Parathyroid adenoma (tissue), 2 donors: ENCODE measurements around the gene PKMYT1.

Experiments
- H2AFZ ChIP-seq: fragments of 300-600 bp; sonication (generic); one replicate; pipeline ENCODE4 v1.7.0; 2017; ENCODE audit warnings: antibody characterized with exemption, mild to moderate bottlenecking
- H3K27ac ChIP-seq: fragments of 300-600 bp; sonication (generic); one replicate; pipeline ENCODE4 v1.7.0; 2017
- H3K27me3 ChIP-seq: fragments of 300-600 bp; sonication (generic); one replicate; pipeline ENCODE4 v1.7.0; 2017; ENCODE audit warnings: low read length; ENCODE audit not compliant: control insufficient read depth, insufficient read depth
- H3K36me3 ChIP-seq: fragments of 300-600 bp; sonication (generic); one replicate; pipeline ENCODE4 v1.7.0; 2017; ENCODE audit warnings: low read length; ENCODE audit not compliant: control insufficient read depth, insufficient read depth
- H3K4me1 ChIP-seq: fragments of 300-600 bp; sonication (generic); one replicate; pipeline ENCODE4 v1.7.0; 2017; ENCODE audit warnings: control low read depth
- H3K4me2 ChIP-seq: fragments of 300-600 bp; sonication (generic); one replicate; pipeline ENCODE4 v1.7.0; 2017; ENCODE audit warnings: low read length
- H3K4me3 ChIP-seq: fragments of 300-600 bp; sonication (generic); one replicate; pipeline ENCODE4 v1.7.0; 2017; ENCODE audit warnings: low read depth, low read length
- H3K79me2 ChIP-seq: fragments of 300-600 bp; sonication (generic); one replicate; pipeline ENCODE4 v1.7.0; 2017; ENCODE audit warnings: control low read depth
- H3K9ac ChIP-seq: fragments of 300-600 bp; sonication (generic); one replicate; pipeline ENCODE4 v1.7.0; 2017; ENCODE audit warnings: mild to moderate bottlenecking
- H3K9me3 ChIP-seq: fragments of 300-600 bp; sonication (generic); one replicate; pipeline ENCODE4 v1.7.0; 2017; ENCODE audit warnings: low read length; ENCODE audit not compliant: control insufficient read depth
- CTCF ChIP-seq: fragments of 300-600 bp; sonication (generic); IDR thresholded peaks from one replicate; pipeline ENCODE4 v1.7.0; 2017; ENCODE audit warnings: antibody characterized with exemption, mild to moderate bottlenecking
- donor health status: primary hyperparathyroidism.

Gene PKMYT1

GRCh38 chr16:3007059-3007956, 27.1 kb upstream of the PKMYT1 start:
- H3K79me2 ChIP-seq = peaks cover 5% of the 10 kb centered on the region
- no peaks in the 10 kb centered on the region for H3K9me3 ChIP-seq
- TF ChIP-seq CTCF = no peak
- H3K9ac ChIP-seq = no peak overlapping the region
- no peaks in the 10 kb centered on the region for H3K27me3 ChIP-seq
- H3K27ac ChIP-seq = no peak overlapping the region
- no peaks in the 10 kb centered on the region for H3K36me3 ChIP-seq
- no peak overlapping the region for H2AFZ ChIP-seq
- H3K4me2 ChIP-seq = no peak overlapping the region
- H3K4me3 ChIP-seq = no peak overlapping the region
- H3K4me1 ChIP-seq = peaks cover 35% of the 10 kb centered on the region

GRCh38 chr16:3004781-3005284, 24.6 kb upstream of the PKMYT1 start:
- H3K4me3 ChIP-seq = peak overlapping the region; percentile 47
- peak overlapping the region; percentile 80 for H3K4me2 ChIP-seq
- peak overlapping the region; percentile 93 for H3K27ac ChIP-seq
- no peaks in the 10 kb centered on the region for H3K27me3 ChIP-seq
- no peak for TF ChIP-seq CTCF
- no peaks in the 10 kb centered on the region for H3K9me3 ChIP-seq
- H3K36me3 ChIP-seq = no peaks in the 10 kb centered on the region
- H3K9ac ChIP-seq = no peak overlapping the region
- peak overlapping the region; percentile 87 for H2AFZ ChIP-seq
- H3K4me1 ChIP-seq = peaks cover 17% of the 10 kb centered on the region
- H3K79me2 ChIP-seq = peaks cover 2% of the 10 kb centered on the region

DNA sequence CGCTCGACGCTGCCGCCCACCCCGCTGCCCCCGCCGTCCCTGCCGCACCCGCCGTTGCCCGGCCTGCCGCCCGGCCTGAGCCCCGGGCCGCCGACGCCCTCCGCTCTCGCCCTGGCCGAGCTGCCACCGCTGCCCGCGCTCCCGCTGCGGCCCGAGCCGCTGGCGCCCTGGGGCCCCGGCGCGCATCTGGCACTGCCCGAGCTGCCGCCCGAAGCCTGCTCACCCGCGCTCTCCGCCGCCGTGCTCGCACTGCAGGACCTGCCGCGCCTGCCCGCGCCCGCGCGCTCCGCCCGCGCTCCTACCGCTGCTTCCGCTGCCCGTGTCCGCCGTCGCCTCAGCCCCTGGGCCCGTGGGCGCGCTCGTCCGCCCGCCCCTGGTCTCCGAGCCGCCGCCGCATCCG, 24.1 kb upstream of the PKMYT1 start:
- peaks cover 2% of the 10 kb centered on the region for H3K79me2 ChIP-seq
- H3K27me3 ChIP-seq = no peaks in the 10 kb centered on the region
- no peaks in the 10 kb centered on the region for H3K36me3 ChIP-seq
- no peak overlapping the region for H3K4me2 ChIP-seq
- peaks cover 12% of the 10 kb centered on the region for H3K4me1 ChIP-seq
- no peak overlapping the region for H3K4me3 ChIP-seq
- no peaks in the 10 kb centered on the region for H3K9me3 ChIP-seq
- no peak overlapping the region for H3K27ac ChIP-seq
- no peak overlapping the region for H2AFZ ChIP-seq
- no peak overlapping the region for H3K9ac ChIP-seq
- TF ChIP-seq CTCF = no peak

DNA sequence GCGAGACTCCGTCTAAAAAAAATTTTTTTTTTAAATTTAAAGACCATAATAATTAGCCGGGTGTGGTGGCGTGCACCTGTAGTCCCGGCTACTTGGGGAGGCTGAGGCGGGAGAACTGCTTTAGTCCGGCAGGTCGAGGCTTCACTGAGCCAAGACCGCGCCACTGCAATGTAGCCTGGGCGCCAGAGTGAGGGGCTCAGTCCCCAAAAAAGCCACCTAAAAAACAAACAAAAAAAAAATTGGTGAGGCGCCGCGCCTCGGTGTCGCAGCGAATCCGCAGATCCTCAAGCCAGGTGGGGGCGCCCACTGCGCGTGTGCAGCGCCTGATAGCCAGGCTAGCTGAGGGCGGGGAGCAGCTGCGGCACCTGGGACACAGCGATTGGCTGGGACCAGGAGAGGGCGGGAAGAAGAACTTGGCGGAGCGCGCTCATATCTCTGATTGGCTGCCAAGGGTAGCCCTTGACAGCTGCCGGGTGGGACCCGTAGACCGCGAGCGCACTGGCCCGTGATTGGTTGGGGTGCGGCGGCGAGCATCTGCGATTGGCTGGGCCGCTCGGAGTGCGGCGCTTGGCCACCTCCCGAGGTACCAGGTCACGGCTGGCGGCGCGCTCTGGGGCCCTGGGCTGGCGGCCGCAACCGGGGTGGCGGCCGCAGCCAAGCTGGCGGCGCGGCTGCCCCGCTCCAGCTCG, 23.5 kb upstream of the PKMYT1 start:
- Histone ChIP-seq H2AFZ (peak overlapping the region; percentile 81), H3K36me3 (no peaks in the 10 kb centered on the region), H3K4me1 (peaks cover 6% of the 10 kb centered on the region), H3K79me2 (peaks cover 2% of the 10 kb centered on the region), H3K9me3 (no peaks in the 10 kb centered on the region), H3K4me2 (no peak overlapping the region), H3K9ac (no peak overlapping the region), H3K4me3 (peak overlapping the region; percentile 22), H3K27ac (no peak overlapping the region), H3K27me3 (no peaks in the 10 kb centered on the region)
- TF ChIP-seq CTCF = peak; percentile 88
